Testis (tissue), 3 donors: ENCODE data around the gene MRPL9. TPM values are rescaled to one million over a fixed set of nuclear protein-coding genes. Genes with fewer than 3 reads are reported as not detected.

ENCODE experiments used
- DNase-seq: peaks from one replicate; pipeline ENCODE4 v3.0.0-alpha.2; 2019
- H3K27ac ChIP-seq, 2 donors: fragments of 200-600 bp; sonication (generic); one replicate each; pipeline ENCODE4 v1.5.1; 2019
- H3K27me3 ChIP-seq: fragments of 200-600 bp; sonication (generic); one replicate; pipeline ENCODE4 v1.5.1; 2019
- H3K36me3 ChIP-seq: fragments of 200-600 bp; sonication (generic); one replicate; pipeline ENCODE4 v1.5.1; 2017; ENCODE audit warnings: low read depth; ENCODE audit errors: missing control alignments
- H3K4me1 ChIP-seq: fragments of 200-600 bp; sonication (generic); one replicate; pipeline ENCODE4 v1.5.1; 2019
- H3K4me3 ChIP-seq, 2 donors: fragments of 200-600 bp; sonication (generic); one replicate each; pipeline ENCODE4 v1.5.1; 2017 to 2019
- H3K9me3 ChIP-seq: fragments of 200-600 bp; sonication (generic); one replicate; pipeline ENCODE4 v1.5.1; 2017
- CTCF ChIP-seq, 3 experiments: fragments of 450-650 bp in 2 of 3; fragments of 200-600 bp in 1 of 3; sonication (generic) in 1 of 3; IDR thresholded peaks; one replicate each; pipeline ENCODE4 v1.5.1; 2016 to 2019; ENCODE audit warnings: antibody characterized with exemption in 3 of 3, mild to moderate bottlenecking in 2 of 3, moderate library complexity in 1 of 3
- POLR2A ChIP-seq: fragments of 450-650 bp; IDR thresholded peaks from one replicate; pipeline ENCODE4 v1.6.1; 2017; ENCODE audit warnings: antibody characterized with exemption, mild to moderate bottlenecking, moderate library complexity
- WGBS, 2 donors: methylation state at CpG; one replicate each; pipeline ENCODE4 v1.1.5; 2018; 5-methylcytosine and 5-hydroxymethylcytosine counted together
- intact Hi-C: fragments of 100-400 bp; cut with DNase I; formaldehyde crosslinking; loops from one replicate; pipeline ENCODE4 v1.15.1; 2023; ENCODE audit warnings: low total_unique reads
- polyA plus RNA-seq: library from polyadenylated mRNA; stranded (reverse); fragments of 350-450 nt; fragmentation: Illumina TruSeq; extraction: RNeasy Lipid Tissue Mini Kit (QIAGEN cat#74804); gene quantifications from one replicate; pipeline ENCODE4 v1.2.3, GENCODE V29; 2014; ENCODE audit warnings: low read depth, low replicate concordance; ENCODE audit not compliant: insufficient read depth
- total RNA-seq, 2 donors: library from RNA; depleted of rRNA; stranded (reverse); fragments of >200 nt; gene quantifications; one replicate each; pipeline ENCODE4 v1.2.3, GENCODE V29; 2016

The MRPL9 gene
- total and polyA plus RNA-seq, 3 donors from 2014 or later = 53.5 to 75.0 (median 70.6) TPM

- 83 to 90% methylated on average over 1 of the region's 1 CpG for WGBS, 2 donors
- TF ChIP-seq POLR2A = no peak
- no peak for TF ChIP-seq CTCF (IDR thresholded peaks at IDR 0.05)
- DNase-seq = no peak
- intact Hi-C loops = no loop called here
- Histone ChIP-seq H3K9me3 (no peaks in the 10 kb centered on the region), H3K27ac (no peak overlapping the region), H3K36me3 (no peaks in the 10 kb centered on the region), H3K4me3 (no peak overlapping the region), H3K4me1 (no peaks in the 10 kb centered on the region), H3K27me3 (no peaks in the 10 kb centered on the region)
Observed at GRCh38 chr1:151807766-151808165, 44.5 kb upstream of the MRPL9 start.

DNA sequence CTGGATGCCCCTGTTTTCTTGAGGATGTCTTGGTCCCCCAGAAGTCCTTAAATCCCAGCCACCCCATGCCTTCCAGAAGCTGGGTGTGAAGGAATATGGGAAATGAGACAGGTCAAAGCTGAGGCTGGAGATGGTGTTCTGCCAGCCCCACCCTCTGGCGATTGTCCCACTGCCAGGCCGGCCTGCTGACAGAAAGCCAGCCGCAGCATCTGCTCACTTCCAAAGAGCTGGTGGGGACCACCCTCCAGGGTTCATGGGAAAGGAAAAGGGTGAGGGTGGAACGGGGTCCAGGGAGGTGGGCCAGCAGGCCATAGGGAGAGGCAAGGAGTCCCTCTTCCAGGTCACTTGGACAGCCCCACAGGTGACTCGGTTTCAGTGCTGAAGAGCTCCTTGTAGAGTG lies 43.8 kb upstream of the MRPL9 start:
- TF ChIP-seq POLR2A (no peak), CTCF (IDR thresholded peaks at IDR 0.05) (no peak)
- no peak for DNase-seq
- H3K27me3 ChIP-seq = no peaks in the 10 kb centered on the region
- intact Hi-C loops = no loop called here
- H3K27ac ChIP-seq = no peak overlapping the region
- H3K4me1 ChIP-seq = no peaks in the 10 kb centered on the region
- H3K9me3 ChIP-seq = no peaks in the 10 kb centered on the region
- H3K4me3 ChIP-seq = no peak overlapping the region
- H3K36me3 ChIP-seq = no peaks in the 10 kb centered on the region
- WGBS, 2 donors = 91 to 94% methylated on average over 5 of the region's 5 CpGs

DNA sequence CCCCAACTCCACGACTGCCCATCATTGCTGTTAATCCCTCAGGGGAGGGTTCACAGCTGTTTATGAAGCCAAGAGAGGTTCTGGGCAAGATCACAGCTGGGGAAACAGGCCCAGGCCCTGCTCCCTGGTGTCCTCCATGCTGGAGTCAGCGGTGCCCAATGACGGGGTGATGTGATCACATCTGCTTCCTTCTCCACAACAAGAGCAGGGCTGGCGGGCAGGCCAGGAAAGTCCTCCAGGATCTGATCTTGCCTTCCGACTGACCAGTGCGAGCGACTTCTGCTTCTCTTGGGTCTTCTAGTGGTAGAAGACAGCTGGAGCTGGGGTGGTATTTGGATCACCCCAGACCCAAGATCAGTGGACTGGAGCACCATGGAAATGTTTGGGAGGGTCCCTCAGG lies 42.9 kb upstream of the MRPL9 start:
- intact Hi-C loops = no loop called here
- 84 to 90% methylated on average over 7 of the region's 7 CpGs for WGBS, 2 donors

DNA sequence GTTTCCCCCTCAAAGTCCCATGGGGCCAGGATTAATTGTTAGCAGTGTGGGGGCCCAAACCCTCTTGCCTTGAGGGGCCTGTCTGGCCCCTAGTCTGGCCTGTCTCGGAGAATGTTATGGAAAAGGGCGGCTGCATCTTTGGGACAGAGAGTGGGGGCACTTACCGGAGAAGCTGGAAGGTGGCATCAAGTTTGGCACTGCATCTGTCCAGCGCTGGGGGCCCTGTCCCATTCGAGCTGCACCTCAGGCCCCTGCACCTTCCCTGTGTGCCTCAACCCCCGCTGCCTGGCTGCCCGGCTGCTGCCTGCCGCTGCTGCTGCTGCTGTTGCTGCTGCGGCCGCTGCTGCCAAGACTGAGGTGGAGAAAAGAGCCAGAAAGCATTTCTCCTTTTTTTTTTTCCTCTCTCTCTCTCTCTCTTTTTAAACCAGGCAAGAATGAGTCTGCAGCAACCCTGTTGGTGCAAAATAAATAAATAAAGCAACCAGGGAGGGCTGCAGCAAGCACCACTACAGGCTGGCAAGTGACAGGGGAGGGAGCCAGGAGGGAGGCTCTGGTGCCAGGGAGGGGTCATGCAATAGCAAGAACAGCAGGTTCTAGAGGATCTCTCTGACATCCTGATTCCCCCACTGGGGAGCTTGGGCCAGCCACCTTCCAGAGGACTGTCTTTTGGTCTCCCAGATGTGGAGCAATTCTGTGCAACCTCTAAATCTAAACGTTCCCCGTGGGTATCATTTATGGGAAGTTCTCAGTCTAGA lies 41.9 kb upstream of the MRPL9 start, which contains the start of gene LINGO4:
Gene LINGO4 (minus strand): TSS at position 354 of the 755 bp plus-strand sequence. CDS start 2,715 bp downstream, outside the sequence.
- Histone ChIP-seq H3K27me3 (no peaks in the 10 kb centered on the region), H3K36me3 (no peaks in the 10 kb centered on the region), H3K27ac (no peak within 1 kb of the TSS), H3K9me3 (no peaks in the 10 kb centered on the region), H3K4me3 (no peak within 1 kb of the TSS), H3K4me1 (no peaks in the 10 kb centered on the region)
- no peak for TF ChIP-seq POLR2A
- TF ChIP-seq CTCF (IDR thresholded peaks at IDR 0.05) = no peak
- 52 to 72% methylated on average over 9 to 12 of the region's 12 CpGs for WGBS, 2 donors
- intact Hi-C loops = no loop called here
- no peak for DNase-seq

More for the DNA sequence above, 42.9 kb upstream of the MRPL9 start:
- TF ChIP-seq CTCF (IDR thresholded peaks at IDR 0.05) = no peak
- TF ChIP-seq POLR2A = no peak
- no peaks in the 10 kb centered on the region for H3K27me3 ChIP-seq
- no peaks in the 10 kb centered on the region for H3K4me1 ChIP-seq
- H3K9me3 ChIP-seq = no peaks in the 10 kb centered on the region
- H3K27ac ChIP-seq = no peak overlapping the region
- H3K36me3 ChIP-seq = no peaks in the 10 kb centered on the region
- no peak overlapping the region for H3K4me3 ChIP-seq
- no peak for DNase-seq

DNA sequence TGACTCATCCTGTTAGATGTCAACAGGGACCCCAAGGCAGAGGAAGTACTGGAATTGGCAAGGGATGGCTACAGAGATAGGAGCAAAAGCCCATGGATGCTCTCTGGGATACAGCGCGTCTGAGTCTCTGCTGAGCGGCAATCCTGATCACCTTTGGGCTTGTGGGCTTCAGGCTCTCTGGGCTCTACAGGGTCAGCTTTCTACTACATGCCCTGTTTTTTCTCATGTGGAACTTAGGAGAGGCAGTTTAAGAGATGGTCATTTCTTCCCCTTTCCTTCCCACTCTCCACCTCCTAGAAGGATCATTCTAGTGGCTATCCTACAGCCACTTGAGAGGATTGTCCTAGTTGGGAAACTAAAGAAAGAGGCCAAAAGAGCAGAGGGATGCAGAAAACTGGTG lies 40.6 kb upstream of the MRPL9 start:
- Histone ChIP-seq H3K27ac (no peak overlapping the region), H3K4me1 (no peaks in the 10 kb centered on the region), H3K27me3 (no peaks in the 10 kb centered on the region), H3K4me3 (no peak overlapping the region), H3K9me3 (no peaks in the 10 kb centered on the region), H3K36me3 (no peaks in the 10 kb centered on the region)
- WGBS, 2 donors = 91 to 100% methylated on average over 3 of the region's 3 CpGs
- no peak for DNase-seq
- TF ChIP-seq CTCF (IDR thresholded peaks at IDR 0.05) (no peak), POLR2A (no peak)
- intact Hi-C loops = no loop called here
